Daoy (cell line): ENCODE data around the gene SPECC1L. TPM values are rescaled to one million over a fixed set of nuclear protein-coding genes. Genes with fewer than 3 reads are reported as not detected.
"Not testable (repeated sequence)": the region's sequence is repeated elsewhere in the genome, so short reads cannot be mapped to it uniquely, and the experiment has no call there.

Experiments
- DNase-seq: peaks from one replicate; pipeline ENCODE4 v3.0.0-alpha.2; 2015; ENCODE audit warnings: low read depth
- total RNA-seq: library from RNA; depleted of rRNA; stranded (reverse); fragments of >200 nt; shearing (Covaris generic); gene quantifications from 2 replicates; pipeline ENCODE4 v1.2.3, GENCODE V29; 2014

The SPECC1L gene
- total RNA-seq, 1 experiment from 2014 or later = 21.9 TPM

GRCh38 chr22:24287212-24287611, 16.6 kb downstream of the SPECC1L start:
- DNase-seq = not testable (repeated sequence)

GRCh38 chr22:24287801-24288200, 17.2 kb downstream of the SPECC1L start:
- not testable (repeated sequence) for DNase-seq

GRCh38 chr22:24289114-24289513, 18.5 kb downstream of the SPECC1L start:
- peak; percentile 34 for DNase-seq

GRCh38 chr22:24289741-24290163, 19.1 kb downstream of the SPECC1L start:
- no peak for DNase-seq

GRCh38 chr22:24290459-24290858, 19.8 kb downstream of the SPECC1L start:
- DNase-seq = no peak

GRCh38 chr22:24291515-24292201, 21.0 kb downstream of the SPECC1L start:
- no peak for DNase-seq

GRCh38 chr22:24292202-24292830, 21.7 kb downstream of the SPECC1L start:
- not testable (repeated sequence) for DNase-seq

- DNase-seq = not testable (repeated sequence)
Measured at GRCh38 chr22:24294913-24295312, 24.3 kb downstream of the SPECC1L start.

GRCh38 chr22:24298497-24299155, 28.0 kb downstream of the SPECC1L start:
- not testable (repeated sequence) for DNase-seq

- DNase-seq = not testable (repeated sequence)
Measured at GRCh38 chr22:24300522-24300921, 29.9 kb downstream of the SPECC1L start.

- no peak for DNase-seq
Measured at GRCh38 chr22:24302591-24302990, 32.0 kb downstream of the SPECC1L start.

GRCh38 chr22:24303007-24303406, 32.4 kb downstream of the SPECC1L start:
- no peak for DNase-seq

GRCh38 chr22:24304062-24304675, 33.5 kb downstream of the SPECC1L start:
- DNase-seq = no peak

- DNase-seq = no peak
Measured at GRCh38 chr22:24305260-24305692, 34.6 kb downstream of the SPECC1L start.

GRCh38 chr22:24310969-24311368, 40.3 kb downstream of the SPECC1L start:
- no peak for DNase-seq

GRCh38 chr22:24315367-24315966, 44.8 kb downstream of the SPECC1L start:
- no peak for DNase-seq

GRCh38 chr22:24316264-24316663, 45.6 kb downstream of the SPECC1L start:
- DNase-seq = not testable (repeated sequence)

GRCh38 chr22:24317511-24317910, 46.9 kb downstream of the SPECC1L start:
- DNase-seq = not testable (repeated sequence)

GRCh38 chr22:24319451-24319850, 48.8 kb downstream of the SPECC1L start:
- DNase-seq = peak; percentile 7

GRCh38 chr22:24321999-24322398, 51.4 kb downstream of the SPECC1L start:
- DNase-seq = no peak

GRCh38 chr22:24322522-24322921, 51.9 kb downstream of the SPECC1L start:
- no peak for DNase-seq

GRCh38 chr22:24323233-24323632, 52.6 kb downstream of the SPECC1L start:
- DNase-seq = no peak
